OCI-LY7 (cell line): ENCODE results near the gene KCNK15. TPM values are rescaled to one million over a fixed set of nuclear protein-coding genes. Genes with fewer than 3 reads are reported as not detected.

Source experiments
- BruUV-seq: library from RNA; stranded (reverse); fragments of 400-500 nt; replicated peaks from 2 replicates; lab custom pipeline; 2021; lab: Mats Ljungman, UMichigan
- CTCF ChIA-PET: fragments of 300-600 bp; sonication (Branson Sonifier 250); formaldehyde crosslinking; loops from one replicate; lab custom pipeline; 2022; ENCODE audit warnings: antibody characterized with exemption; ENCODE audit not compliant: unreplicated experiment; lab: Charles Lee
- POLR2A ChIA-PET: fragments of 300-600 bp; sonication (Branson Sonifier 250); formaldehyde crosslinking; loops from one replicate; lab custom pipeline; 2022; ENCODE audit warnings: antibody characterized with exemption; lab: Charles Lee
- DNase-seq: peaks from one replicate; pipeline ENCODE4 v3.0.0-alpha.2; 2015; ENCODE audit warnings: low spot score
- H2AFZ ChIP-seq: fragments of 200-600 bp; sonication (generic), shearing (Covaris generic); 2 replicates; pipeline ENCODE4 v1.6.1; 2014; ENCODE audit warnings: mild to moderate bottlenecking, antibody characterized with exemption, low read length, moderate library complexity
- H3K27ac ChIP-seq: fragments of 200-600 bp; sonication (generic); 2 replicates; pipeline ENCODE4 v1.5.1; 2014; ENCODE audit warnings: mixed run types, low read depth, mild to moderate bottlenecking, moderate library complexity, low read length, inconsistent platforms; ENCODE audit not compliant: poor library complexity, severe bottlenecking
- H3K36me3 ChIP-seq: fragments of 200-600 bp; sonication (generic); 2 replicates; pipeline ENCODE4 v1.6.1; 2014; ENCODE audit warnings: mild to moderate bottlenecking, antibody characterized with exemption, low read length, moderate library complexity, mixed read lengths; ENCODE audit not compliant: insufficient read depth
- H3K4me1 ChIP-seq: fragments of 200-600 bp; sonication (generic); 2 replicates; pipeline ENCODE4 v1.5.1; 2014; ENCODE audit warnings: mild to moderate bottlenecking, low read length; ENCODE audit not compliant: insufficient read depth, poor library complexity, severe bottlenecking
- H3K4me2 ChIP-seq: fragments of 200-600 bp; sonication (generic); 2 replicates; pipeline ENCODE4 v1.6.1; 2014; ENCODE audit warnings: mild to moderate bottlenecking, low read length
- H3K4me3 ChIP-seq: fragments of 200-600 bp; sonication (generic); 2 replicates; pipeline ENCODE4 v1.5.1; 2014; ENCODE audit warnings: mild to moderate bottlenecking, low read depth, low read length; ENCODE audit not compliant: poor library complexity, severe bottlenecking
- H3K79me2 ChIP-seq: fragments of 200-600 bp; sonication (generic); 2 replicates; pipeline ENCODE4 v1.6.1; 2016; ENCODE audit warnings: low read depth, mild to moderate bottlenecking, low read length, moderate library complexity, mixed read lengths; ENCODE audit not compliant: insufficient read depth
- H3K9me2 ChIP-seq: fragments of 200-600 bp; sonication (generic); 2 replicates; pipeline ENCODE4 v1.6.1; 2016; ENCODE audit warnings: mild to moderate bottlenecking, low read length, mixed read lengths; ENCODE audit not compliant: insufficient read depth
- H3K9me3 ChIP-seq: fragments of 200-600 bp; sonication (generic); 2 replicates; pipeline ENCODE4 v1.6.1; 2014; ENCODE audit warnings: mild to moderate bottlenecking, mixed run types, low read length, mixed read lengths
- H4K20me1 ChIP-seq: fragments of 200-600 bp; sonication (generic); 2 replicates; pipeline ENCODE4 v1.6.1; 2014; ENCODE audit warnings: mild to moderate bottlenecking, antibody characterized with exemption, low read length, moderate library complexity, mixed read lengths; ENCODE audit not compliant: insufficient read depth
- CTCF ChIP-seq: fragments of 200-600 bp; sonication (generic); conservative IDR thresholded peaks from 2 replicates; pipeline ENCODE4 v1.5.1; 2014; ENCODE audit warnings: mild to moderate bottlenecking, antibody characterized with exemption, low read length, moderate library complexity, mixed read lengths
- EZH2phosphoT487 ChIP-seq: fragments of 200-600 bp; sonication (generic); IDR thresholded peaks from 2 replicates; pipeline ENCODE4 v1.6.1; 2018; ENCODE audit warnings: low read depth, borderline replicate concordance, mild to moderate bottlenecking, mixed run types, antibody characterized with exemption, low read length, moderate library complexity, mixed read lengths
- intact Hi-C: fragments of 100-400 bp; cut with micrococcal nuclease; formaldehyde crosslinking; loops from one replicate; pipeline ENCODE4 v1.10.0; 2022; ENCODE audit not compliant: unreplicated experiment
- total RNA-seq, 2 experiments: library from RNA; depleted of rRNA in 1 of 2; stranded (reverse); fragments of >200 nt in 1 of 2; shearing (Covaris generic) in 1 of 2; gene quantifications; 2 replicates each; pipeline ENCODE4 v1.2.3, GENCODE V29; 2014 to 2022

KCNK15 gene
- total RNA-seq, 2 experiments from 2014 or later, result not detected

GRCh38 chr20:44706301-44707017 lies 39.2 kb upstream of the KCNK15 start:
- no peak for DNase-seq
- H3K4me3 ChIP-seq, result no peak overlapping the region
- CTCF ChIA-PET, result no interaction called here
- H4K20me1 ChIP-seq, result no peaks in the 10 kb centered on the region
- no peaks in the 10 kb centered on the region for H3K9me3 ChIP-seq
- intact Hi-C loops, result no loop called here
- H3K4me1 ChIP-seq, result no peaks in the 10 kb centered on the region
- no peak overlapping the region for H3K27ac ChIP-seq
- H3K9me2 ChIP-seq, result no peaks in the 10 kb centered on the region
- no peaks in the 10 kb centered on the region for H3K79me2 ChIP-seq
- H2AFZ ChIP-seq, result no peak overlapping the region
- BruUV-seq, result no TSS peak
- TF ChIP-seq CTCF (no peak), EZH2phosphoT487 (no peak)
- H3K4me2 ChIP-seq, result no peak overlapping the region
- H3K36me3 ChIP-seq, result no peaks in the 10 kb centered on the region
- POLR2A ChIA-PET, result no interaction called here

- intact Hi-C loops, result no loop called here
- no peak overlapping the region for H2AFZ ChIP-seq
- no peaks in the 10 kb centered on the region for H3K79me2 ChIP-seq
- ChIA-PET CTCF (no interaction called here), POLR2A (no interaction called here)
- H3K9me3 ChIP-seq, result no peaks in the 10 kb centered on the region
- no peaks in the 10 kb centered on the region for H3K36me3 ChIP-seq
- H3K27ac ChIP-seq, result no peak overlapping the region
- H3K4me1 ChIP-seq, result no peaks in the 10 kb centered on the region
- no peaks in the 10 kb centered on the region for H3K9me2 ChIP-seq
- no TSS peak for BruUV-seq
- H4K20me1 ChIP-seq, result no peaks in the 10 kb centered on the region
- no peak for TF ChIP-seq EZH2phosphoT487
- no peak for TF ChIP-seq CTCF
- DNase-seq, result no peak
- no peak overlapping the region for H3K4me2 ChIP-seq
- no peak overlapping the region for H3K4me3 ChIP-seq
Observed at GRCh38 chr20:44707018-44707579, 38.6 kb upstream of the KCNK15 start.

- Histone ChIP-seq H3K36me3 (no peaks in the 10 kb centered on the region), H3K9me3 (no peaks in the 10 kb centered on the region), H3K4me1 (no peaks in the 10 kb centered on the region), H4K20me1 (no peaks in the 10 kb centered on the region), H3K4me2 (no peak overlapping the region), H2AFZ (no peak overlapping the region), H3K79me2 (no peaks in the 10 kb centered on the region), H3K4me3 (no peak overlapping the region), H3K27ac (no peak overlapping the region), H3K9me2 (no peaks in the 10 kb centered on the region)
- TF ChIP-seq CTCF, result no peak
- no peak for TF ChIP-seq EZH2phosphoT487
- intact Hi-C loops, result no loop called here
- POLR2A ChIA-PET, result interaction anchor here (0.7 kb wide), 1 partner anchor 1651 kb away, joined by 3 read pairs; no protein-coding TSS in a partner anchor
- CTCF ChIA-PET, result no interaction called here
- BruUV-seq, result no TSS peak
- no peak for DNase-seq
Observed at GRCh38 chr20:44709380-44709779, 36.3 kb upstream of the KCNK15 start.
